Measurements from ENCODE around the gene SH3D19. TPM values are rescaled to one million over a fixed set of nuclear protein-coding genes. Genes with fewer than 3 reads are reported as not detected.
A peak's percentile ranks its signal among the peaks of the same experiment; 100 is the strongest.

SH3D19 gene
- total and polyA plus RNA-seq, 12 donors, result 32.4 to 175 (median 116) TPM

DNA sequence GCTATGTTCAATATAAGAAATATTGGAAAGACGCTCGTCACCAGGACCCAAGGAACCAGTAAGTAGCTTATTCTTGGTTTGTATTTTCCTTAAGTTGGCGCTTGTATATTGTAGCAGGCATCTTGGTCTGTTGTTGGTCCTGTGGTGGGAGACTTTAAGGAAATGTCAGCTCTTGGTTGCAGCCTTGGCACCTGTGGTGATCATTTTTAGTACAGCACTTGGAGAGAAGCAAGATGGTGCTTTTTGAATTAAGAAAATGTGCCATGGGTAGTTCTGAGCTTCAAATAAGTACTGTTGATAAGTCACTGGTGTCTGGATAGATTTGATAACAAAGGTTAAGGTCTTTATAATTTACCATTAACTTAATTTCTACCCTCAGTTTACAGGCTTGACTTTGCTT is 224.9 kb downstream of the SH3D19 start:
- H3K36me3 ChIP-seq, result peaks cover 0 to 53% (median 30%) of the 10 kb centered on the region in 9 donors
- intact Hi-C loops (cut with DNase I), result loop anchor here in 1 of 10 donors (10.0 kb wide), 1 partner anchor 1434 kb away; the partner anchor contains the start of gene FBXW7
- no peaks in the 10 kb centered on the region for H3K9me3 ChIP-seq
- 14 to 20% methylated on average over 3 of the region's 3 CpGs for WGBS, 2 donors
- TF ChIP-seq CTCF (IDR thresholded peaks at IDR 0.05), result no peak
- DNase-seq, result no peak
- ATAC-seq, result no peak
- peaks cover 0 to 40% (median 24%) of the 10 kb centered on the region in 9 donors for H3K4me1 ChIP-seq
- peak overlapping the region in 7 of 10 donors; percentile 86 to 91 (median 88) for H3K27ac ChIP-seq
- peak overlapping the region; percentile 59 to 95 (median 80) for H3K4me3 ChIP-seq
- H3K27me3 ChIP-seq, result no peaks in the 10 kb centered on the region

DNA sequence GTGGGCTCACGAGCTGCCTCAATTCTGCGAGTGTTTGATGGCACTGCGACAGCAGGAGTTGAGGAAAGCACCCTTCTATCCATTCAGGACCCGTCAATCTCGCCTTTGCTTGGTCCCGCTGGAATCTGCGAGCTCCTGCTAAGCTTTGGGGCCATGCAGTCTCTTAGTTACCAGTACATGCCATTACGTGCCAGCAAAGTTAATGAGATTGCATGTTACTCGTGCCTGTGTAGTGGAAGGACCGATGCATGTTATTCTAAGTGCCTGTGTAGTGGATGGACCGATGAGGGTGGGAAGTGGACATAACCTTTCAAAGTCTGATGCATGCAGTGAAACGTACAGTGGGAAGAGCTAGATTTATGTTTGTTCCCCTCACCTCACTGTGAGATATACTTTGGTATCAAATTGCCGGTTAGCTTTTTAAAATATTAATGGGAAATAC is 225.4 kb downstream of the SH3D19 start:
- 1% methylated on average over 13 of the region's 13 CpGs for WGBS, 2 donors
- no peak for TF ChIP-seq CTCF (IDR thresholded peaks at IDR 0.05)
- Histone ChIP-seq H3K36me3 (peaks cover 0 to 47% (median 26%) of the 10 kb centered on the region in 9 donors), H3K27ac (peak overlapping the region; percentile 36 to 91 (median 88)), H3K4me3 (peak overlapping the region; percentile 59 to 95 (median 80)), H3K9me3 (no peaks in the 10 kb centered on the region), H3K27me3 (no peaks in the 10 kb centered on the region), H3K4me1 (peaks cover 0 to 40% (median 24%) of the 10 kb centered on the region in 9 donors)
- intact Hi-C loops (cut with DNase I), result loop anchor here in 2 of 10 donors (2.0 to 10.0 kb wide), 3 partner anchors 83 to 1435 kb away; partner anchors contain the start of genes FBXW7 (in 1 of the 2), GATB (in 1 of the 2) and LRBA (in 1 of the 2)
- DNase-seq, result no peak
- peak; percentile 8 to 51 (median 36) for ATAC-seq

- ATAC-seq, result peak; percentile 96 to 99 (median 98)
Measured at GRCh38 chr4:151099229-151099975, 226.0 kb downstream of the SH3D19 start, which contains the start of gene RPS3A. TSS of gene RPS3A (plus strand) at chr4:151099628. CDS start at chr4:151099653, 25 bp downstream.

More at GRCh38 chr4:151099229-151099975, 226.0 kb downstream of the SH3D19 start, which contains the start of gene RPS3A:
- DNase-seq, result peak; percentile 96 to 97
- TF ChIP-seq CTCF (IDR thresholded peaks at IDR 0.05), result peak; percentile 66 to 98 (median 82)
- intact Hi-C loops (cut with DNase I), result loop anchor here in 2 of 10 donors (2.0 to 5.0 kb wide), 2 partner anchors 82 to 661 kb away; partner anchors contain the start of genes GATB (in 1 of the 2) and LRBA (in 1 of the 2)
- Histone ChIP-seq H3K36me3 (peaks cover 0 to 41% (median 26%) of the 10 kb centered on the region in 9 donors), H3K27ac (peak within 1 kb of the TSS; percentile 36 to 91 (median 88)), H3K4me1 (peaks cover 0 to 40% (median 24%) of the 10 kb centered on the region in 9 donors), H3K4me3 (peak within 1 kb of the TSS; percentile 59 to 95 (median 80)), H3K27me3 (no peaks in the 10 kb centered on the region), H3K9me3 (no peaks in the 10 kb centered on the region)
- WGBS, 2 donors, result 1 to 2% methylated on average over 69 of the region's 69 CpGs

Measured in heart right ventricle (tissue), 16 donors.